IMR-90 (cell line): ENCODE results near the gene PSD. TPM values are rescaled to one million over a fixed set of nuclear protein-coding genes. Genes with fewer than 3 reads are reported as not detected.

Experiments used
- ATAC-seq: fragments of 200-7000 bp; cut with Tn5 transposase; 2 replicates; pipeline ENCODE4 v1.9.1; 2020; ENCODE audit warnings: low read depth, mild to moderate bottlenecking, moderate library complexity
- BruUV-seq: library from RNA; stranded (reverse); fragments of 400-500 nt; replicated peaks from 2 replicates; lab custom pipeline; 2021; lab: Mats Ljungman, UMichigan
- CTCF ChIA-PET: fragments of 300-600 bp; formaldehyde crosslinking; extraction: SDS; loops from one replicate; lab custom pipeline; 2021; ENCODE audit warnings: antibody characterized with exemption; lab: Yijun Ruan, JAX
- POLR2A ChIA-PET: fragments of 300-600 bp; sonication (Branson Sonifier 250); formaldehyde crosslinking; loops from one replicate; lab custom pipeline; 2022; ENCODE audit warnings: antibody characterized with exemption; ENCODE audit not compliant: unreplicated experiment; lab: Charles Lee
- DNase-seq: peaks from one replicate; pipeline ENCODE4 v3.0.0; 2013
- H2AFZ ChIP-seq: replicated peaks from 2 replicates; pipeline ENCODE3; 2013; ENCODE audit warnings: low read length, mild to moderate bottlenecking; ENCODE audit not compliant: poor library complexity
- H2AK5ac ChIP-seq: 2 replicates; pipeline ENCODE4 v1.6.1; 2013; ENCODE audit warnings: low read depth, low read length, inconsistent platforms
- H2AK9ac ChIP-seq: replicated peaks from 2 replicates; pipeline ENCODE3; 2013; ENCODE audit warnings: mild to moderate bottlenecking, low read depth, low read length, moderate library complexity; ENCODE audit not compliant: poor library complexity
- H2BK120ac ChIP-seq: 2 replicates; pipeline ENCODE4 v1.6.1; 2013; ENCODE audit warnings: low read depth, low read length, inconsistent platforms
- H2BK15ac ChIP-seq: 3 replicates; pipeline ENCODE4 v1.6.1; 2013; ENCODE audit warnings: low read depth, low read length, inconsistent platforms
- H2BK20ac ChIP-seq: 2 replicates; pipeline ENCODE4 v1.6.1; 2013; ENCODE audit warnings: low read depth, mild to moderate bottlenecking, inconsistent platforms, low read length, moderate library complexity
- H2BK5ac ChIP-seq: 2 replicates; pipeline ENCODE4 v1.6.1; 2013; ENCODE audit warnings: mild to moderate bottlenecking, low read depth, low read length, inconsistent platforms; ENCODE audit not compliant: poor library complexity, severe bottlenecking
- H3K14ac ChIP-seq: replicated peaks from 2 replicates; pipeline ENCODE4 v1.6.1; 2013; ENCODE audit warnings: low read depth, low read length, inconsistent platforms
- H3K18ac ChIP-seq: 2 replicates; pipeline ENCODE4 v1.6.1; 2013; ENCODE audit warnings: low read depth, low read length, control low read depth
- H3K23ac ChIP-seq: 2 replicates; pipeline ENCODE4 v1.6.1; 2013; ENCODE audit warnings: low read depth, low read length, inconsistent platforms
- H3K27ac ChIP-seq: 2 replicates; pipeline ENCODE4 v1.5.1; 2013; ENCODE audit warnings: mild to moderate bottlenecking, control low read depth, low read length; ENCODE audit not compliant: insufficient read depth
- H3K27me3 ChIP-seq: 2 replicates; pipeline ENCODE4 v1.6.1; 2013; ENCODE audit warnings: low read length; ENCODE audit not compliant: control insufficient read depth, insufficient read depth
- H3K36me3 ChIP-seq: 2 replicates; pipeline ENCODE4 v1.6.1; 2013; ENCODE audit warnings: low read length, mixed read lengths; ENCODE audit not compliant: control insufficient read depth, insufficient read depth
- H3K4ac ChIP-seq: 2 replicates; pipeline ENCODE4 v1.6.1; 2013; ENCODE audit warnings: low read depth, low read length, inconsistent platforms
- H3K4me1 ChIP-seq: 2 replicates; pipeline ENCODE4 v1.6.1; 2013; ENCODE audit warnings: low read length, mixed read lengths; ENCODE audit not compliant: control insufficient read depth, insufficient read depth
- H3K4me2 ChIP-seq: 2 replicates; pipeline ENCODE4 v1.6.1; 2013; ENCODE audit warnings: low read depth, mild to moderate bottlenecking, control low read depth, low read length, moderate library complexity
- H3K4me3 ChIP-seq: 2 replicates; pipeline ENCODE4 v1.5.1; 2013; ENCODE audit warnings: low read depth, mild to moderate bottlenecking, control low read depth, low read length, moderate library complexity; ENCODE audit not compliant: insufficient read depth
- H3K56ac ChIP-seq: 2 replicates; pipeline ENCODE4 v1.6.1; 2013; ENCODE audit warnings: low read length, inconsistent platforms; ENCODE audit not compliant: insufficient read depth; ENCODE audit errors: extremely low read depth
- H3K79me1 ChIP-seq, 2 experiments: 2 replicates each; pipeline ENCODE4 v1.6.1; 2013; ENCODE audit warnings: low read length in 2 of 2, inconsistent platforms in 1 of 2, low read depth in 1 of 2
- H3K9ac ChIP-seq: 2 replicates; pipeline ENCODE4 v1.6.1; 2013; ENCODE audit warnings: low read depth, low read length, control low read depth
- H3K9me1 ChIP-seq: 2 replicates; pipeline ENCODE4 v1.6.1; 2013; ENCODE audit warnings: low read length, inconsistent platforms; ENCODE audit not compliant: insufficient read depth
- H3K9me3 ChIP-seq: 2 replicates; pipeline ENCODE4 v1.6.1; 2013; ENCODE audit warnings: low read length; ENCODE audit not compliant: control insufficient read depth, insufficient read depth
- H4K20me1 ChIP-seq: 2 replicates; pipeline ENCODE4 v1.6.1; 2013; ENCODE audit warnings: low read length, inconsistent platforms; ENCODE audit not compliant: insufficient read depth
- H4K5ac ChIP-seq: 2 replicates; pipeline ENCODE4 v1.6.1; 2013; ENCODE audit warnings: mild to moderate bottlenecking, low read depth, low read length, control low read depth
- H4K8ac ChIP-seq, 2 experiments: 2 replicates each; pipeline ENCODE4 v1.6.1; 2013; ENCODE audit warnings: low read depth in 2 of 2, low read length in 2 of 2, control low read depth in 1 of 2, inconsistent platforms in 1 of 2
- H4K91ac ChIP-seq: 2 replicates; pipeline ENCODE4 v1.6.1; 2013; ENCODE audit warnings: low read depth, low read length, inconsistent platforms; ENCODE audit not compliant: insufficient read depth
- BHLHE40 ChIP-seq: fragments of 150-350 bp; IDR thresholded peaks from 2 replicates; pipeline ENCODE4 v1.6.1; 2016; ENCODE audit warnings: mild to moderate bottlenecking, low read depth, low read length
- CEBPB ChIP-seq: IDR thresholded peaks from 2 replicates; pipeline ENCODE4 v1.6.1; 2012; ENCODE audit warnings: low read depth, low read length, improper control_type of control experiment
- CHD1 ChIP-seq: IDR thresholded peaks from 2 replicates; pipeline ENCODE4 v1.6.1; 2012; ENCODE audit warnings: low read depth, low read length, improper control_type of control experiment
- FOS ChIP-seq: fragments of 150-350 bp; IDR thresholded peaks from 2 replicates; pipeline ENCODE4 v1.6.1; 2016; ENCODE audit warnings: low read depth, low read length
- MAFK ChIP-seq: IDR thresholded peaks from 2 replicates; pipeline ENCODE4 v1.6.1; 2012; ENCODE audit warnings: low read depth, low read length, improper control_type of control experiment
- MAZ ChIP-seq: IDR thresholded peaks from 2 replicates; pipeline ENCODE4 v1.6.1; 2012; ENCODE audit warnings: low read depth, mild to moderate bottlenecking, low read length, improper control_type of control experiment, moderate library complexity, borderline replicate concordance
- MXI1 ChIP-seq: IDR thresholded peaks from 2 replicates; pipeline ENCODE4 v1.6.1; 2012; ENCODE audit warnings: low read depth, mild to moderate bottlenecking, low read length, moderate library complexity, borderline replicate concordance
- NFE2L2 ChIP-seq: fragments of 150-350 bp; IDR thresholded peaks from 2 replicates; pipeline ENCODE4 v1.6.1; 2016; ENCODE audit warnings: low read depth, mild to moderate bottlenecking, low read length
- POLR2A ChIP-seq: IDR thresholded peaks from 2 replicates; pipeline ENCODE4 v1.6.1; 2012; ENCODE audit warnings: mild to moderate bottlenecking, low read depth, low read length
- RFX5 ChIP-seq: IDR thresholded peaks from 2 replicates; pipeline ENCODE4 v1.8.0; 2012; ENCODE audit warnings: low read depth, mild to moderate bottlenecking, low read length, moderate library complexity
- SMC3 ChIP-seq: fragments of 150-350 bp; IDR thresholded peaks from 2 replicates; pipeline ENCODE4 v1.6.1; 2016; ENCODE audit warnings: low read depth, mild to moderate bottlenecking, antibody characterized with exemption, low read length, moderate library complexity
- whole genome bisulfite sequencing, 2 experiments: methylation state at CpG; one replicate each; pipeline versions ENCODE4 v1.1.5 to v1.1.7; 2013; ENCODE audit warnings: missing lambda C conversion rate in 2 of 2; ENCODE audit not compliant: insufficient read length in 1 of 2; ENCODE audit errors: extremely low coverage in 2 of 2; 5-methylcytosine and 5-hydroxymethylcytosine counted together
- dilution Hi-C: fragments of 300-500 bp; cut with HindIII; formaldehyde crosslinking; loops from one replicate; pipeline ENCODE4 v1.14.3; 2018; ENCODE audit warnings: low sequenced_read_pairs; ENCODE audit not compliant: unreplicated experiment
- in situ Hi-C: fragments of 300-500 bp; cut with MboI; formaldehyde crosslinking; loops from 3 replicates; pipeline ENCODE4 v1.14.3; 2019; ENCODE audit warnings: low sequenced_read_pairs, inconsistent platforms, mixed read lengths
- intact Hi-C: fragments of 100-400 bp; cut with micrococcal nuclease; formaldehyde crosslinking; loops from 2 replicates; pipeline ENCODE4 v1.10.0; 2022
- polyA plus RNA-seq, 3 experiments: library from polyadenylated mRNA; depleted of rRNA; stranded (reverse); fragments of >200 nt; gene quantifications; 2 replicates each; pipeline ENCODE4 v1.2.3, GENCODE V29; 2012; ENCODE audit warnings: low replicate concordance in 1 of 3
- total RNA-seq: library from RNA; depleted of rRNA; stranded (reverse); fragments of >200 nt; gene quantifications from 2 replicates; pipeline ENCODE4 v1.2.3, GENCODE V29; 2012
- TF ChIP-seq, protein P1 (sequence below): fragments of 150-350 bp; IDR thresholded peaks from 2 replicates; pipeline ENCODE4 v1.6.1; 2017; ENCODE audit warnings: mild to moderate bottlenecking, antibody characterized with exemption, low read length, low read depth
- TF ChIP-seq, protein P2 (sequence below): conservative IDR thresholded peaks from 2 replicates; pipeline ENCODE4 v1.5.1; 2012; ENCODE audit warnings: mild to moderate bottlenecking, low read depth, low read length, improper control_type of control experiment

The PSD gene
- total and polyA plus RNA-seq, 2 of the 4 experiments (the other 2 are of a cell fraction) = 2.0 to 4.4 TPM

GRCh38 chr10:102458656-102459055 lies 40.1 kb upstream of the PSD start:
- TF ChIP-seq POLR2A (no peak), MXI1 (no peak), RFX5 (no peak), CHD1 (no peak), CEBPB (no peak), BHLHE40 (no peak), SMC3 (no peak), MAFK (no peak), MAZ (no peak), NFE2L2 (no peak), FOS (no peak)
- TF ChIP-seq, protein P1, sequence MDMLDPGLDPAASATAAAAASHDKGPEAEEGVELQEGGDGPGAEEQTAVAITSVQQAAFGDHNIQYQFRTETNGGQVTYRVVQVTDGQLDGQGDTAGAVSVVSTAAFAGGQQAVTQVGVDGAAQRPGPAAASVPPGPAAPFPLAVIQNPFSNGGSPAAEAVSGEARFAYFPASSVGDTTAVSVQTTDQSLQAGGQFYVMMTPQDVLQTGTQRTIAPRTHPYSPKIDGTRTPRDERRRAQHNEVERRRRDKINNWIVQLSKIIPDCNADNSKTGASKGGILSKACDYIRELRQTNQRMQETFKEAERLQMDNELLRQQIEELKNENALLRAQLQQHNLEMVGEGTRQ = no peak
- TF ChIP-seq, protein P2, sequence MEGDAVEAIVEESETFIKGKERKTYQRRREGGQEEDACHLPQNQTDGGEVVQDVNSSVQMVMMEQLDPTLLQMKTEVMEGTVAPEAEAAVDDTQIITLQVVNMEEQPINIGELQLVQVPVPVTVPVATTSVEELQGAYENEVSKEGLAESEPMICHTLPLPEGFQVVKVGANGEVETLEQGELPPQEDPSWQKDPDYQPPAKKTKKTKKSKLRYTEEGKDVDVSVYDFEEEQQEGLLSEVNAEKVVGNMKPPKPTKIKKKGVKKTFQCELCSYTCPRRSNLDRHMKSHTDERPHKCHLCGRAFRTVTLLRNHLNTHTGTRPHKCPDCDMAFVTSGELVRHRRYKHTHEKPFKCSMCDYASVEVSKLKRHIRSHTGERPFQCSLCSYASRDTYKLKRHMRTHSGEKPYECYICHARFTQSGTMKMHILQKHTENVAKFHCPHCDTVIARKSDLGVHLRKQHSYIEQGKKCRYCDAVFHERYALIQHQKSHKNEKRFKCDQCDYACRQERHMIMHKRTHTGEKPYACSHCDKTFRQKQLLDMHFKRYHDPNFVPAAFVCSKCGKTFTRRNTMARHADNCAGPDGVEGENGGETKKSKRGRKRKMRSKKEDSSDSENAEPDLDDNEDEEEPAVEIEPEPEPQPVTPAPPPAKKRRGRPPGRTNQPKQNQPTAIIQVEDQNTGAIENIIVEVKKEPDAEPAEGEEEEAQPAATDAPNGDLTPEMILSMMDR = no peak
- intact Hi-C loops = no loop called here
- DNase-seq = no peak

More at GRCh38 chr10:102458656-102459055, 40.1 kb upstream of the PSD start:
- no peak overlapping the region for H2BK5ac ChIP-seq
- H3K18ac ChIP-seq = no peak overlapping the region
- H2AK9ac ChIP-seq = no peak overlapping the region
- H3K27me3 ChIP-seq = peaks cover 16% of the 10 kb centered on the region
- no peak overlapping the region for H3K27ac ChIP-seq
- dilution Hi-C loops = no loop called here
- no peaks in the 10 kb centered on the region for H4K20me1 ChIP-seq
- no peaks in the 10 kb centered on the region for H3K9me3 ChIP-seq
- no peak overlapping the region for H3K56ac ChIP-seq
- no peak overlapping the region for H3K14ac ChIP-seq
- no peak overlapping the region for H4K91ac ChIP-seq
- no peak overlapping the region for H3K4me2 ChIP-seq
- no CpG with 5 or more reads among the region's 4 CpGs for WGBS, 2 experiments
- no peak overlapping the region for H2BK120ac ChIP-seq
- no peak overlapping the region for H4K8ac ChIP-seq
- no peaks in the 10 kb centered on the region for H3K36me3 ChIP-seq
- in situ Hi-C loops = no loop called here
- no peak for ATAC-seq
- no peak overlapping the region for H2BK15ac ChIP-seq
- no peak overlapping the region for H3K9ac ChIP-seq
- CTCF ChIA-PET = no interaction called here
- H3K79me1 ChIP-seq = no peaks in the 10 kb centered on the region
- no peak overlapping the region for H3K4ac ChIP-seq
- H3K4me1 ChIP-seq = peaks cover 12% of the 10 kb centered on the region
- H4K5ac ChIP-seq = no peak overlapping the region
- POLR2A ChIA-PET = no interaction called here
- no peak overlapping the region for H2AK5ac ChIP-seq
- no peak overlapping the region for H2AFZ ChIP-seq
- BruUV-seq = no TSS peak
- no peak overlapping the region for H3K4me3 ChIP-seq
- no peak overlapping the region for H3K23ac ChIP-seq
- peaks cover 12% of the 10 kb centered on the region for H3K9me1 ChIP-seq
- H2BK20ac ChIP-seq = no peak overlapping the region
